DND-41 (cell line): ENCODE results near the gene PPOX.

Experiments
- ATAC-seq: fragments of 200-7000 bp; cut with Tn5 transposase; 3 replicates; pipeline ENCODE4 v1.9.1; 2021; ENCODE audit warnings: low read depth; ENCODE audit not compliant: insufficient read depth
- DNase-seq: peaks from one replicate; pipeline ENCODE4 v3.0.0-alpha.2; 2020
- H2AFZ ChIP-seq: 2 replicates; pipeline ENCODE4 v1.6.0; 2012; ENCODE audit warnings: low read depth, low read length
- H3K27ac ChIP-seq: 2 replicates; pipeline ENCODE4 v1.5.1; 2012; ENCODE audit warnings: low read length, inconsistent platforms
- H3K27me3 ChIP-seq: fragments of 200-600 bp; sonication (generic); 2 replicates; pipeline ENCODE4 v1.6.0; 2012; ENCODE audit warnings: low read length, mild to moderate bottlenecking, inconsistent platforms; ENCODE audit not compliant: insufficient read depth, poor library complexity
- H3K36me3 ChIP-seq: 2 replicates; pipeline ENCODE4 v1.5.1; 2012; ENCODE audit warnings: low read length, inconsistent platforms; ENCODE audit not compliant: insufficient read depth
- H3K4me1 ChIP-seq: 2 replicates; pipeline ENCODE4 v1.5.1; 2012; ENCODE audit warnings: mild to moderate bottlenecking, low read length; ENCODE audit not compliant: insufficient read depth
- H3K4me2 ChIP-seq: 2 replicates; pipeline ENCODE4 v1.6.0; 2012; ENCODE audit warnings: mild to moderate bottlenecking, moderate library complexity, low read length, inconsistent platforms; ENCODE audit not compliant: insufficient read depth
- H3K4me3 ChIP-seq, 2 experiments: fragments of 200-600 bp in 1 of 2; shearing (Covaris generic) in 1 of 2; 2 replicates each; pipeline ENCODE4 v1.5.1; 2012 to 2016; ENCODE audit warnings: inconsistent platforms in 2 of 2, low read length in 2 of 2, mild to moderate bottlenecking in 2 of 2, low read depth in 1 of 2, moderate library complexity in 1 of 2
- H3K79me2 ChIP-seq: 2 replicates; pipeline ENCODE4 v1.6.0; 2012; ENCODE audit warnings: low read length, inconsistent platforms; ENCODE audit not compliant: insufficient read depth
- H3K9ac ChIP-seq: 2 replicates; pipeline ENCODE4 v1.6.0; 2012; ENCODE audit warnings: low read depth, mild to moderate bottlenecking, inconsistent platforms, low read length, moderate library complexity
- H3K9me3 ChIP-seq: 2 replicates; pipeline ENCODE4 v1.5.1; 2012; ENCODE audit warnings: low read length, moderate library complexity, mild to moderate bottlenecking, inconsistent platforms; ENCODE audit not compliant: insufficient read depth, severe bottlenecking
- H4K20me1 ChIP-seq: 2 replicates; pipeline ENCODE4 v1.6.0; 2012; ENCODE audit warnings: low read length; ENCODE audit not compliant: insufficient read depth
- EZH2 ChIP-seq: IDR thresholded peaks from 3 replicates; pipeline ENCODE4 v1.6.1; 2012; ENCODE audit warnings: borderline replicate concordance, low read depth, mild to moderate bottlenecking, moderate library complexity, low read length, inconsistent platforms; ENCODE audit not compliant: severe bottlenecking
- TF ChIP-seq, protein P1 (sequence below): IDR thresholded peaks from 2 replicates; pipeline ENCODE4 v1.5.1; 2012; ENCODE audit warnings: borderline replicate concordance, low read length, moderate library complexity, mild to moderate bottlenecking; ENCODE audit not compliant: poor library complexity, severe bottlenecking; ENCODE audit errors: extremely low read depth

Gene PPOX

DNA sequence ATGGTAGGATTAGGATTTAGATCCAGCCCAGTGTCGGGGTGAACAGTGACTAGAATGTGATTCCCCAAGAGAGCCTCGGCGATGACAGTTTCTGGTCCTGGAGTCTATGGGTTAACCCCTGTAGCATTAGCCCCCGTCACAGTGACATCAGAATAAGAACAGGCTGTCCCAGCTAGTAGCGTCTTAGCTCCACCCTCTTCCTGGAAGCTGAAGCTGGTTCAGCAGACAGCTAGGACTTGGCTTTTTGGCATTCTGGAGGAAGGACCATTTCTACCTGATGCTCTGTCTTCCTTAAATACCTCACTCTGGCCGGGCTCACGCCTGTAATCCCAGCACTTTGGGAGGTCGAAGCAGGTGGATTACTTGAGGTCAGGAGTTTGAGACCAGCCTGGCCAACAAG lies 40.9 kb downstream of the PPOX start:
- Histone ChIP-seq H3K9me3 (no peaks in the 10 kb centered on the region), H3K4me1 (peaks cover 18% of the 10 kb centered on the region), H3K9ac (no peak overlapping the region), H3K36me3 (peaks cover 82% of the 10 kb centered on the region), H3K79me2 (peaks cover 35% of the 10 kb centered on the region), H3K27me3 (no peaks in the 10 kb centered on the region), H3K4me2 (no peak overlapping the region), H2AFZ (no peak overlapping the region), H4K20me1 (no peaks in the 10 kb centered on the region), H3K4me3 (no peak overlapping the region), H3K27ac (no peak overlapping the region)
- DNase-seq: no peak
- no peak for TF ChIP-seq EZH2
- TF ChIP-seq, protein P1, sequence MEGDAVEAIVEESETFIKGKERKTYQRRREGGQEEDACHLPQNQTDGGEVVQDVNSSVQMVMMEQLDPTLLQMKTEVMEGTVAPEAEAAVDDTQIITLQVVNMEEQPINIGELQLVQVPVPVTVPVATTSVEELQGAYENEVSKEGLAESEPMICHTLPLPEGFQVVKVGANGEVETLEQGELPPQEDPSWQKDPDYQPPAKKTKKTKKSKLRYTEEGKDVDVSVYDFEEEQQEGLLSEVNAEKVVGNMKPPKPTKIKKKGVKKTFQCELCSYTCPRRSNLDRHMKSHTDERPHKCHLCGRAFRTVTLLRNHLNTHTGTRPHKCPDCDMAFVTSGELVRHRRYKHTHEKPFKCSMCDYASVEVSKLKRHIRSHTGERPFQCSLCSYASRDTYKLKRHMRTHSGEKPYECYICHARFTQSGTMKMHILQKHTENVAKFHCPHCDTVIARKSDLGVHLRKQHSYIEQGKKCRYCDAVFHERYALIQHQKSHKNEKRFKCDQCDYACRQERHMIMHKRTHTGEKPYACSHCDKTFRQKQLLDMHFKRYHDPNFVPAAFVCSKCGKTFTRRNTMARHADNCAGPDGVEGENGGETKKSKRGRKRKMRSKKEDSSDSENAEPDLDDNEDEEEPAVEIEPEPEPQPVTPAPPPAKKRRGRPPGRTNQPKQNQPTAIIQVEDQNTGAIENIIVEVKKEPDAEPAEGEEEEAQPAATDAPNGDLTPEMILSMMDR: no peak
- no peak for ATAC-seq

DNA sequence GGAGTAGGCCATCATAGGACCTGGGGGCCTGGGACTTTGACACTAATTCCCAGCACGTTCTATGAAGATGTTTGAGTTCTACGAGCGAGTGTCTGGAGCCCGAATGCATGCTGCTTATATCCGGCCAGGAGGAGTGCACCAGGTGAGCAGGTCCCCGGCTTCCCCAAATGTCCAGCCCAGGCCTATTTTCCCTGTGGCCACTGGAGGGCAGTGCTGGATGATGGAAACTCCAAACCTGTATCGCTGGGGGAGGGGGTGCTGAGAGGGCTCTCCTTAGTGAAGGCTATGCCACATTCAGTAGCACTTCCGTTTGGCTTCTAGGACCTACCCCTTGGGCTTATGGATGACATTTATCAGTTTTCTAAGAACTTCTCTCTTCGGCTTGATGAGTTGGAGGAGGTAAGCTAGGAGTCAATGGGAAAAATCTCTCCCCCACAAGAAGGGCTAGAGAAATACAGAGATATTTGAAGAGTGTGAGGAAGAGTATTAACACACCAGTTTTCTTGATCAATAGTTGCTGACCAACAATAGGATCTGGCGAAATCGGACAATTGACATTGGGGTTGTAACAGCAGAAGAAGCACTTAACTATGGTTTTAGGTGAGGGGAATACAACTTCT lies 43.7 kb downstream of the PPOX start:
- ATAC-seq (peak; percentile 89), DNase-seq (peak; percentile 73)
- Histone ChIP-seq H3K27ac (no peak overlapping the region), H3K4me2 (no peak overlapping the region), H3K36me3 (peaks cover 92% of the 10 kb centered on the region), H4K20me1 (no peaks in the 10 kb centered on the region), H3K9ac (no peak overlapping the region), H3K79me2 (peaks cover 10% of the 10 kb centered on the region), H3K4me3 (no peak overlapping the region), H3K4me1 (no peaks in the 10 kb centered on the region), H3K27me3 (no peaks in the 10 kb centered on the region), H2AFZ (no peak overlapping the region), H3K9me3 (no peaks in the 10 kb centered on the region)
- TF ChIP-seq, protein P1: peak; percentile 91
- TF ChIP-seq EZH2: no peak

DNA sequence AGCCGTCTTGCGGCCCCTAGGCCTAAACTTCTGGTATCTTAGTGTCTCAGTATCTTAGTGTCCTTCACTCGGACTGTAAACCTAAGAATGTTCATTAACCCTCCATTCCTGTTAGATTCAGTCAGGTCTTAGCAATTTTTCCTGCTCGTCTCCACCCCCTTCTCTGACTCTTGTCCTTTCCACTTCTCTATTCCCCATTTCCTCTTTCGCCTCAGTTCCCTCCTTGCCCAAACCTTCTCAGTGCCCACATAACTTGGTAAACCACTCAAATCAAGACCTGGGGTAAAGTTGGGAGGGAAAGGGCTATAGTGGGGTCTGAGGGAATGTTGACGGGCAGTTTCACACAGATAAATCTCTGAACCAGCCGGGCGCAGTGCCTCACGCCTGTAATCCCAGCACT lies 48.1 kb downstream of the PPOX start:
- no peaks in the 10 kb centered on the region for H3K9me3 ChIP-seq
- DNase-seq (no peak), ATAC-seq (no peak)
- H4K20me1 ChIP-seq: no peaks in the 10 kb centered on the region
- H3K4me2 ChIP-seq: no peak overlapping the region
- no peak overlapping the region for H2AFZ ChIP-seq
- H3K27me3 ChIP-seq: no peaks in the 10 kb centered on the region
- no peak overlapping the region for H3K4me3 ChIP-seq
- no peak overlapping the region for H3K27ac ChIP-seq
- no peak overlapping the region for H3K9ac ChIP-seq
- H3K79me2 ChIP-seq: no peaks in the 10 kb centered on the region
- no peaks in the 10 kb centered on the region for H3K4me1 ChIP-seq
- no peak for TF ChIP-seq EZH2
- TF ChIP-seq, protein P1: no peak
- peaks cover 56% of the 10 kb centered on the region for H3K36me3 ChIP-seq
